Activated naive CD8-positive, alpha-beta T cell (primary cell): Measurements from ENCODE around the gene HOXD4.

Source experiments
- H3K27ac Mint-ChIP-seq: one replicate; pipeline ENCODE4 v1.8.0; 2021; ENCODE audit warnings: mixed read lengths
- H3K27me3 Mint-ChIP-seq: one replicate; pipeline ENCODE4 v1.8.0; 2021; ENCODE audit warnings: mixed read lengths
- H3K36me3 Mint-ChIP-seq: one replicate; pipeline ENCODE4 v1.8.0; 2021; ENCODE audit warnings: mixed read lengths
- H3K4me1 Mint-ChIP-seq: one replicate; pipeline ENCODE4 v1.8.0; 2021; ENCODE audit warnings: low read depth, mixed read lengths
- H3K4me3 Mint-ChIP-seq: one replicate; pipeline ENCODE4 v1.8.0; 2021; ENCODE audit warnings: mild to moderate bottlenecking, mixed read lengths
- H3K9me3 Mint-ChIP-seq: one replicate; pipeline ENCODE4 v1.8.0; 2021; ENCODE audit warnings: low read depth, mixed read lengths

Gene HOXD4

DNA sequence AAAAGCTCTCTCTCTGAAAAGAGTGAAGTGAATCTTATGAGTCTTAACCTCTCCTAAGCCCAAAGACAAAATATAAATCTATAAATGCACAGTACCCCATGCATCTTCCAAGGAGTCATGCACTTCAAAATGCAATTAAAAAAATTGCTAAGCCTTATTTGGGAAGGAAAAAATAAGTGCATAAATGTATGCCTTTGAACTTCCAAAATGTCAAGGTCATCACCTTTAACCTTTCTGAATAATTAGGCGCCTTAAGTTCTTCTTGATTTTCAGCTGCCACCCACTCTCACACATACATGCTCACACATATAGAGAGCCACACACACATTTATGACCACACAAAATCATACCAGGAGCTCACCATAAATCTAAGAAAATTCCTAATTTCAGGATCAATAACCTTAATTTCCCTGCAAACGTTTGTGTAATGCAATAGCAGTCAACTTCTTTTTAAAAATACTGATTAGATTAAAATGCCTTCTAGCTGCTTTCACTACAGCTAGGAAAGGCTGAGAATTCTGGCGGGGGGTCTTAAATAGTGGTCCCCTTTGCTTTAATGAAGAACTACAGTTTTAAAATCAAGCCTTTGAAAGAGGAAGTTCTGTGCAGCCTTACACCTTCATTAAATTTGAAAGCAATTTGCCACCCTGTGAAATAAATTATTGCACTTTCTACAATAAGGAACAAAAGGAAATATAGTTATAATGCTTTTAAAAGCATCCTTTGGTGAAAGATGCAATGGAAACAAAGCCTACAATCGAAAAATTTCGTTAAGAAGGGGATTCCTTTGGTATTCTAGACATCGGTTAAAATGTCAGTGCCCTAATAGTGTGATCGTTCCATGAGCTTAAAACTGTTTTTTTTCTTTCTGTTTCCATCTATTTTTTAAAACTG, 40.7 kb upstream of the HOXD4 start:
- H3K27ac Mint-ChIP-seq: no peak overlapping the region
- H3K4me3 Mint-ChIP-seq: no peak overlapping the region
- peaks cover 2% of the 10 kb centered on the region for H3K36me3 Mint-ChIP-seq
- peaks cover 19% of the 10 kb centered on the region for H3K4me1 Mint-ChIP-seq
- peaks cover 56% of the 10 kb centered on the region for H3K27me3 Mint-ChIP-seq
- no peaks in the 10 kb centered on the region for H3K9me3 Mint-ChIP-seq

GRCh38 chr2:176111309-176111663, 40.1 kb upstream of the HOXD4 start:
- H3K4me1 Mint-ChIP-seq: peaks cover 13% of the 10 kb centered on the region
- peaks cover 53% of the 10 kb centered on the region for H3K27me3 Mint-ChIP-seq
- no peak overlapping the region for H3K4me3 Mint-ChIP-seq
- H3K9me3 Mint-ChIP-seq: no peaks in the 10 kb centered on the region
- H3K36me3 Mint-ChIP-seq: peaks cover 2% of the 10 kb centered on the region
- no peak overlapping the region for H3K27ac Mint-ChIP-seq

DNA sequence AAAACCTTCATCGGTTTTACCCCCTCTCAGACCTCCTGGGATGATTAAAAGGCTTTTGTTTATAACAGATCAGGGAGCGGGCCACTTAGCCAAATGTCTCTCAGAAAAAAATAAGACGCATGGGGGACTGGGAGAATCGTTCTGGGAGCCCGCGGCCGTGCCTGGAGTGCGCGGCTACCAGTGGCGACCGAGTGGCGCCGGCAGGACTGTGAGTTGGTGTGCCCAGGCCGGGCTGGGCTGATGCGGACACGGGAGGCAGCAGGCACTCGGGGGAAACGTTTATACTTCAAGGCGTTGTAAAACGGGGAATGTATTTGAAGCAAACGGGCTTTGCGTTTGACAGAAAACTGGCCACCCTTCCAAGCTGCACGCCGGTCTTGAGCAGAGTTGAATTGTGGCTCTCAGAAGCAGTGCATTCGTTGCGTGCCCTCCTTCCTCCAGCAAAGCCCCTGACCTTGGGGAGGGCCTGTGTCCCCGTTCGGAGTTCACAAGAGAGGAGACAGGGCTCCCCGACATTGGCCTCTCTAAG, 39.4 kb upstream of the HOXD4 start:
- H3K27me3 Mint-ChIP-seq: peaks cover 55% of the 10 kb centered on the region
- H3K4me1 Mint-ChIP-seq: peaks cover 11% of the 10 kb centered on the region
- H3K9me3 Mint-ChIP-seq: no peaks in the 10 kb centered on the region
- H3K27ac Mint-ChIP-seq: no peak overlapping the region
- H3K36me3 Mint-ChIP-seq: peaks cover 4% of the 10 kb centered on the region
- H3K4me3 Mint-ChIP-seq: no peak overlapping the region

DNA sequence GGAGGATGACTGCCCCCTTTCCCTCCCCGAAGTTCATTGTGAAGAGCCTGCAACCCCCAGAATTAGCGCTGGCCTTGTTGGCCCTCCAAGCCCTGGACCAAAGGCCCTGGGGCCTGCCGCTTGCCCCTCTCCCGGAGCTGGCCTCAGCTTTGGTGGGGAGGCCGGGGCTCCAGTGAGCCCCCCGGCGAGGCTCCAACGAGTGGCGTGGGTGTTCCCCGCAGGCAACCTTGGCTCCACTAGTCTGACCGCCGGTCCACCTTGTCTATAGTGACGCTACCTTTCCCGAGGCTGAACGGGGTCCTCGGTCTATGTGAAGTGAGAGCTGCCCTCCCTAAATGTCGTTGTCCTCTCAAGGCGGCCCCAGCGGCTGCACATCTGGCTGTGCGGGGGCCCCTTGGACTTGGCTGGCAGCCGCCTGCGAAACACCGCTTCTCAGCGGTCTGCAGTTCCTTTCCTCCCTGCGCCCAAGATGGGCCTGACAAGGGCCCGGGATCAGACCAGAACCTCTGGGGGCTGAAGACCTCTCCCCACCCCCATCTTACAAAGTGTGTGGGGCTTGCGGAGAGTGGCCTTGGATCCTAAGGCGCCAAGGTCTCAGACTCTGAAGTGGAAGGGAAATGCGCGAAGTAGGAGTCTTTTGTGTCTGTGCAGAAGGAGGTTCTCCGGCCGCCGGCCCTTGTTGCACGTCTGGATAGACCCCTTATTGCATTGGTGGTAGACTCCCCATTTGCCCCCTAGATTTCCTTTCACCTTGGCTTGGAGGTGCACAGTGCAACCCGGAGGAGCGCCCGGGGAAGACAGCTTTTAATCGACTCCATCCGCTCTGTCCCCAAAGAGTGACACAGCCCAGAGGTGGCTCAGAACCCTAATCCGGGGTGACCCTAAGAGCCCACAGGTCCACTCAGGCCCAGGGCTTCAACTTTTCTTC, 38.7 kb upstream of the HOXD4 start:
- peaks cover 4% of the 10 kb centered on the region for H3K36me3 Mint-ChIP-seq
- H3K9me3 Mint-ChIP-seq: no peaks in the 10 kb centered on the region
- peak overlapping the region; percentile 22 for H3K27ac Mint-ChIP-seq
- H3K27me3 Mint-ChIP-seq: peaks cover 55% of the 10 kb centered on the region
- H3K4me1 Mint-ChIP-seq: peaks cover 8% of the 10 kb centered on the region
- H3K4me3 Mint-ChIP-seq: no peak overlapping the region

DNA sequence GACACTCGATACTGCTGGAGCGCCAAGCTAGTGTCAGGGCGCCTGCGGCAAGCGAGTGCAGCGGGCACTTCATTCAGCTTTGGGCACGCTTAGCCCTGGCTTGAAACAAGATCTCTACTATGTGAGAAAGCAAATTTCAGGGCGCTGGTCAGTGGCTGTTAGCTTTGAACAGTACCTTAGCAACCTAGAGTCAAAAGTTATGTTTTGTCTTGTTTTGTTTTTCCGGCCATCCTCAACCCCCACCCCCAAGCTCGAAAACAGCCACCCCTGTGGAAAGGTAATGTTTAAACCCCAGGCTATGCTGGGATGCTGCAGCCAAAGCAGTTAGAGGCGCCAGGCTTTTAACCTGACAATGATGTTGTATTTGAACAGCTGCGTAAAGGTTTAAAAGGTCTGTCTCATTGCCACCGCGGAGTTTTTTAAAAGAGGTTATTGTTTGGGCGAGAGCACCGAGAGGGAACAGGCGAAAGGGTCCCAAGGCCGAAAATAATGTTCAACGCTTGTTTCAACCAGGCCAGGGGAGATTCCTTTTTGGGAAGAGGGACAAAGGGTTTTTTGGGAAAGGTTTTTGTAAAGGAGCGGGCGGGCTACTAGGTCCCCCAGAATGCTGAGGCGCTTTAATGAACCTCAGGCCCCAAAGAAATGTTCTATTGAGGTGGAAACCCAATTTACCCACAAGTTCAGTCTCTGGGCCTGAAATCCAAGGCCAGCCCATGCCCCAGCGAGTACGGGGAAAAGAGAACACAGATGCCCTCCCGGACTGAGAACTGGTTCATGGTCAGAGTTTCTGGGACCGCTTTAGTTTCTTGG, 37.0 kb upstream of the HOXD4 start:
- H3K4me1 Mint-ChIP-seq: peaks cover 6% of the 10 kb centered on the region
- peaks cover 61% of the 10 kb centered on the region for H3K27me3 Mint-ChIP-seq
- peaks cover 3% of the 10 kb centered on the region for H3K9me3 Mint-ChIP-seq
- no peak overlapping the region for H3K4me3 Mint-ChIP-seq
- H3K36me3 Mint-ChIP-seq: peaks cover 7% of the 10 kb centered on the region
- no peak overlapping the region for H3K27ac Mint-ChIP-seq

DNA sequence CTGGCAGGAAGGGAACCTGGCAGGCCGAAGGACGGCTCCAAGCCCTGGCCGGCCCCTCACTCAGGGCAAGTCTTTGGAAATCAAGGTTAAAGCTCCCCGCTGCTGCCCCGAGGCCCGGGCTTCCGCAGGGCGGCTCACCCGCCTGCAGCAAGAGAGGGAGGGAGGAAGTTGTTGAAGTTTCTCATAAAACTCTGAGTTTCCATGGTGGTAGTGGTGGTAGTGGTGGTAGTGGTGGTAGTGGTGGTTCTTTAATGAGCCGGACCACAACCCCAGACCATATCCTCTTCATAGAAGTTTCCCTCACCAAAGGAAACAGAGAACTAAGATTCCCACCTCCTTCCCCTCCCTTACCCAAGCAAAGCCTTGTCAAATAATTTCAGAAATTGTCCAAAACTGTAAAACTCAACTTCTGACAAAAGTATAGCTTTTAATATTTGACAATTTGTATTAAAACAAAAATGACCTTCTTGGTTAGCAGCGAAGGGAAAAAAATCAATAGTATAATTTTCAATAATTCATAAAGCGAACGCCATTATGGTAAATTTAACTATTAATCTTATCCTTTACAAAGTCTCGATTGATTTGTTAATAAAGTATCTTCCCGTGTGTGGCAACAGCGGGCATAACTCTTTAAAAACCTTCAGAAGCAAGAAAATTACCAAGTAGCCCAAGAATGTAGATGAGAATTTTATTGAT, 36.3 kb upstream of the HOXD4 start:
- no peak overlapping the region for H3K27ac Mint-ChIP-seq
- peaks cover 5% of the 10 kb centered on the region for H3K4me1 Mint-ChIP-seq
- H3K9me3 Mint-ChIP-seq: peaks cover 3% of the 10 kb centered on the region
- peaks cover 61% of the 10 kb centered on the region for H3K27me3 Mint-ChIP-seq
- peaks cover 7% of the 10 kb centered on the region for H3K36me3 Mint-ChIP-seq
- H3K4me3 Mint-ChIP-seq: no peak overlapping the region

DNA sequence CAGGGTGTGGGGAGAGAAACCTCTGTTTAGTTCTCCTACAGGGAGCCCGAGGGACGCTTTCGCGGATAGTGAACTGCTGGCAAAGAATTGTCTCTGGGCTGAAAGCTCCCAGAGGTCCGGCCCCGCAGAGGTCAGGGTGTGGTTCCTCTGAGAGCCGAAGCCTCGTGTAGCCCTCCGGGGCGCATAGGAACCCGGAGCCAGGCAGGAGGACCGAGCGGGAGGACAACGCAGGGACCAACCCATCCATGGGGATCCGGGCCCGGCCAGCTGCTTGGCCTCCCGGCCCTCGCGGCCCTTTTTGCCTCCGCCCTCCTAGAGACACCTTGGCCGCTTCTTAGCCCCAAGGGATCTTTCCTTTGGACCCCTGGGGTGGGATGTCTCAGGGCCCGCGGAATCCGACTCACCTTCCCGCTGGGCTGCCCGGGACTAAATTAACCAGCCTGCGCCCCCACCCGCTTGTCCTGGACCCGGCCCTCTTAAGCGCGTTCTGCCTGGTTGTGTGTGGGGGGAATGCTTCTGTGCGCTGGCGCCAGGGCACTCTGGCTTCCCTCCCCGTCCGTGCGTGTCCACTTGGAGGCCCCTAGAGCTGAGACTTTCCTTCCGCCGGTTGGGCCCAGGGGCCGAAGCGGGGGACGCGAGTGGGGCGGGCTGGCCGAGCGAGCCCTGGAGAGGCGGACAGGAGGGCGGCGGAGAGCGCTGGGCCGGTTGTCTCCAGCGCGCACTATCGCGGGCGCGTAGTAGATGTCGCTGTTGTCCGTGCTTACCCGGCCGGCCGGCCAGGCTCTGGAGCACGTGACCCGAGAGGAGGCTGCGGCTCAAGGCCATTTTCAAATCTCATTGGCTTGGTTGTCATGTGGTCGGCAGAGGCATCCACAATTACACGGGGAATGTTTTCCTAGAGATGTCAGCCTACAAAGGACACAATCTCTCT, 35.2 kb upstream of the HOXD4 start, which contains the start of gene HOXD10:
HOXD10 (plus strand) TSS at position 896 of the 931 bp plus-strand sequence. CDS start 56 bp downstream, outside the sequence.
- peaks cover 3% of the 10 kb centered on the region for H3K9me3 Mint-ChIP-seq
- H3K36me3 Mint-ChIP-seq: peaks cover 6% of the 10 kb centered on the region
- peak within 1 kb of the TSS; percentile 66 for H3K27ac Mint-ChIP-seq
- peaks cover 62% of the 10 kb centered on the region for H3K27me3 Mint-ChIP-seq
- H3K4me3 Mint-ChIP-seq: no peak within 1 kb of the TSS
- peaks cover 4% of the 10 kb centered on the region for H3K4me1 Mint-ChIP-seq

DNA sequence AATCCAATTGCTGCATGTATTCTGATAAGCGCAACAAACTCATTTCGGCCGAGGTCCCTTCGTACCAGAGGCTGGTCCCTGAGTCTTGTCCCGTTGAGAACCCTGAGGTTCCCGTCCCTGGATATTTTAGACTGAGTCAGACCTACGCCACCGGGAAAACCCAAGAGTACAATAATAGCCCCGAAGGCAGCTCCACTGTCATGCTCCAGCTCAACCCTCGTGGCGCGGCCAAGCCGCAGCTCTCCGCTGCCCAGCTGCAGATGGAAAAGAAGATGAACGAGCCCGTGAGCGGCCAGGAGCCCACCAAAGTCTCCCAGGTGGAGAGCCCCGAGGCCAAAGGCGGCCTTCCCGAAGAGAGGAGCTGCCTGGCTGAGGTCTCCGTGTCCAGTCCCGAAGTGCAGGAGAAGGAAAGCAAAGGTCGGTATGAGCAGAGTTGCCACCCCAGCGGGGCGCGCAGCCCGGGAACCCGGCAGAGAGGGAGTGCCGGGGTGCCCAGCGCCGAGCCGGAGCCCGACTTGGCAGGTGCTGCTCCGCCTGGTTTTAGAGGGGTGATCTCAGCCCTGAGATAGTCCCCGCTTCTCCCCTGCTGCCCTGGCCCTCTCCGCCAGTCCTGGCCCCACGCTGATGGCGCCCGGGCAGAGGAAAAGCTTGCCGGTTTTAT, 34.1 kb upstream of the HOXD4 start:
- Mint-ChIP-seq H3K27ac (no peak overlapping the region), H3K36me3 (peaks cover 5% of the 10 kb centered on the region)

GRCh38 chr2:176117823-176118371, 33.5 kb upstream of the HOXD4 start:
- Mint-ChIP-seq H3K9me3 (peaks cover 3% of the 10 kb centered on the region), H3K27me3 (peaks cover 54% of the 10 kb centered on the region), H3K36me3 (peaks cover 5% of the 10 kb centered on the region), H3K4me1 (peaks cover 5% of the 10 kb centered on the region), H3K4me3 (no peak overlapping the region), H3K27ac (no peak overlapping the region)

More for the DNA sequence above, 34.1 kb upstream of the HOXD4 start:
- H3K27me3 Mint-ChIP-seq: peaks cover 59% of the 10 kb centered on the region
- no peak overlapping the region for H3K4me3 Mint-ChIP-seq
- H3K9me3 Mint-ChIP-seq: peaks cover 3% of the 10 kb centered on the region
- H3K4me1 Mint-ChIP-seq: peaks cover 3% of the 10 kb centered on the region

GRCh38 chr2:176118601-176119339, 32.6 kb upstream of the HOXD4 start:
- H3K27me3 Mint-ChIP-seq: peaks cover 51% of the 10 kb centered on the region
- peaks cover 5% of the 10 kb centered on the region for H3K36me3 Mint-ChIP-seq
- H3K9me3 Mint-ChIP-seq: peaks cover 3% of the 10 kb centered on the region
- H3K4me1 Mint-ChIP-seq: peaks cover 7% of the 10 kb centered on the region
- H3K4me3 Mint-ChIP-seq: no peak overlapping the region
- H3K27ac Mint-ChIP-seq: no peak overlapping the region

- H3K4me3 Mint-ChIP-seq: peak overlapping the region; percentile 17
- peaks cover 5% of the 10 kb centered on the region for H3K36me3 Mint-ChIP-seq
- H3K9me3 Mint-ChIP-seq: peaks cover 3% of the 10 kb centered on the region
- H3K27ac Mint-ChIP-seq: no peak overlapping the region
- peaks cover 11% of the 10 kb centered on the region for H3K4me1 Mint-ChIP-seq
- peaks cover 53% of the 10 kb centered on the region for H3K27me3 Mint-ChIP-seq
These were observed 30.8 kb upstream of the HOXD4 start for GRCh38 chr2:176120364-176121189.
